ENCODE measurements around the gene APBA1. TPM values are rescaled to one million over a fixed set of nuclear protein-coding genes. Genes with fewer than 3 reads are reported as not detected.
A peak's percentile ranks its signal among the peaks of the same experiment; 100 is the strongest.

APBA1 gene
- total RNA-seq, 1 donor from 2014 or later = 5.9 TPM

DNA sequence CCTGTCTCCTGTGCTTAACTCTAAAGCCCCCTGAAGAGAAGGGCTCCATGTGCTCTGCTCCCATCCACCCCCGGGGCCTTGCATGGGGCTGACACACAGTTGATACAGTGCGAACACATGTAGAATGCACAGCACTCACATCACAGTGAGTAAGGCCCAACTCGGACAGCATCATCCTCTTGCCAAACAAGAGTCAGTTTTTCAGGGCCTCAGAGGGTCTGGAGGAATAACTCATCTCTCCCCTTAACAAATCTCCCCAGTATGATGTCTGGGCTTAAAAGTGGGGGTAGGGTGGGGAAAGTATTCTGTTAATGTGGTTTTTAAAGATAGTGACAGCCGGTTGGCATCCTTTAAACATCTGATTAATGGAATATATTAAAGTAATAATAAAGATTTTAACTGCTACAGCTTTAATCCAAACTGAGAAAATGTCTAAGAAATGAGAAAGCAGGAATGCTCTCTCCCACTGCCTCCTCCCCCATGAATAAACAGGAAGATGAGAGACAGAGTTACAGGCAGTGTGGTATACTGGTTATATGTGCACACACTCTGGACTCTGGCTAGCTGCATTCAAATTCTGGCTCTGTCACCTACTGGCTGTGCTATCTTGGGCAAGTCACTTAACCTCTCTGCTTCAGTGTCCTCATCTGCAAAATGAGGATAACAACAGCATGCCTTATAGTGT, 22.5 kb downstream of the APBA1 start:
- Histone ChIP-seq H4K20me1 (ENCODE audit: insufficient read depth, low read length) (no peaks in the 10 kb centered on the region), H2AFZ (ENCODE audit: low read depth, low read length) (no peak overlapping the region), H3K9me3 (ENCODE audit: insufficient read depth, low read depth, low read length) (no peaks in the 10 kb centered on the region), H3K27ac (ENCODE audit: low read depth, low read length) (peak overlapping the region; percentile 37), H3K4me2 (ENCODE audit: low read length) (peak overlapping the region; percentile 16), H3K27me3 (ENCODE audit: insufficient read depth, low read length) (no peaks in the 10 kb centered on the region), H3K4me1 (ENCODE audit: insufficient read depth, low read length) (peaks cover 6% of the 10 kb centered on the region), H3K79me2 (ENCODE audit: insufficient read depth, low read length) (no peaks in the 10 kb centered on the region), H3K36me3 (ENCODE audit: insufficient read depth, low read length) (no peaks in the 10 kb centered on the region), H3K9ac (ENCODE audit: low read length) (no peak overlapping the region), H3K4me3 (ENCODE audit: insufficient read depth, low read depth, low read length) (no peak overlapping the region)
- TF ChIP-seq CTCF (IDR thresholded peaks at IDR 0.05; ENCODE audit: insufficient read depth, low read depth, low read length) = no peak
- TF ChIP-seq EZH2 (IDR thresholded peaks at IDR 0.05; ENCODE audit: insufficient read depth, low read length) = no peak
- Mint-ChIP-seq H3K4me3 (ENCODE audit: unreplicated experiment) (no peak overlapping the region), H3K36me3 (ENCODE audit: low read depth, unreplicated experiment) (no peaks in the 10 kb centered on the region), H3K27ac (ENCODE audit: unreplicated experiment) (no peak overlapping the region), H3K27me3 (ENCODE audit: low read depth, unreplicated experiment) (no peaks in the 10 kb centered on the region), H3K9me3 (ENCODE audit: unreplicated experiment) (no peaks in the 10 kb centered on the region), H3K4me1 (ENCODE audit: low read depth, unreplicated experiment) (peaks cover 8% of the 10 kb centered on the region)
- FAIRE-seq (no peak), DNase-seq (ENCODE audit: low read depth) (peak; percentile 70)

GRCh38 chr9:69647804-69648203, 24.4 kb downstream of the APBA1 start:
- Histone ChIP-seq H3K27me3 (ENCODE audit: insufficient read depth, low read length) (no peaks in the 10 kb centered on the region), H3K4me2 (ENCODE audit: low read length) (no peak overlapping the region), H2AFZ (ENCODE audit: low read depth, low read length) (no peak overlapping the region), H3K4me1 (ENCODE audit: insufficient read depth, low read length) (peaks cover 6% of the 10 kb centered on the region), H3K9ac (ENCODE audit: low read length) (no peak overlapping the region), H4K20me1 (ENCODE audit: insufficient read depth, low read length) (no peaks in the 10 kb centered on the region), H3K4me3 (ENCODE audit: insufficient read depth, low read depth, low read length) (no peak overlapping the region), H3K9me3 (ENCODE audit: insufficient read depth, low read depth, low read length) (no peaks in the 10 kb centered on the region), H3K36me3 (ENCODE audit: insufficient read depth, low read length) (no peaks in the 10 kb centered on the region), H3K27ac (ENCODE audit: low read depth, low read length) (no peak overlapping the region), H3K79me2 (ENCODE audit: insufficient read depth, low read length) (no peaks in the 10 kb centered on the region)
- Mint-ChIP-seq H3K4me1 (ENCODE audit: low read depth, unreplicated experiment) (peaks cover 8% of the 10 kb centered on the region), H3K4me3 (ENCODE audit: unreplicated experiment) (no peak overlapping the region), H3K27me3 (ENCODE audit: low read depth, unreplicated experiment) (no peaks in the 10 kb centered on the region), H3K27ac (ENCODE audit: unreplicated experiment) (no peak overlapping the region), H3K36me3 (ENCODE audit: low read depth, unreplicated experiment) (no peaks in the 10 kb centered on the region), H3K9me3 (ENCODE audit: unreplicated experiment) (no peaks in the 10 kb centered on the region)
- DNase-seq (ENCODE audit: low read depth) (no peak), FAIRE-seq (no peak)
- TF ChIP-seq CTCF (IDR thresholded peaks at IDR 0.05; ENCODE audit: insufficient read depth, low read depth, low read length) = no peak
- no peak for TF ChIP-seq EZH2 (IDR thresholded peaks at IDR 0.05; ENCODE audit: insufficient read depth, low read length)

DNA sequence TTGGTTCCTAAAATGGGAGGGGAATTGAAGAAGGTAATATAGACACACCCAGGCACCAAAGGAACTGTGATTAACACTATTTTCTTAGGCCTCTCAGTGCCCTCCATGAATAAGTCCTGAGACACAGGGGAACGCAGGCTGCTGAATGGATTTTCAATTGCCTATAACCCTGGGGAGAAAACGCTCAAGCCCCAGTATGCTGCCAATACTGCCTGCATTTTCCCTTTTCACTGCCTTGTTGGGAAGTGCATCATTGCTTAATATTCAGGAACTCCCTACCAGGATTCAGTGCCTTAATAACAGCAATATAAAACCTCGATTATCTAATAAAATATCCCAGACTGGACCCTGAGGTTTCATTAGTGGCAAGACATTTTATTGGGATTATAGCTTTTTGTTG, 25.4 kb downstream of the APBA1 start:
- Mint-ChIP-seq H3K4me1 (ENCODE audit: low read depth, unreplicated experiment) (peaks cover 8% of the 10 kb centered on the region), H3K9me3 (ENCODE audit: unreplicated experiment) (peaks cover 4% of the 10 kb centered on the region), H3K27me3 (ENCODE audit: low read depth, unreplicated experiment) (no peaks in the 10 kb centered on the region), H3K36me3 (ENCODE audit: low read depth, unreplicated experiment) (no peaks in the 10 kb centered on the region), H3K27ac (ENCODE audit: unreplicated experiment) (no peak overlapping the region), H3K4me3 (ENCODE audit: unreplicated experiment) (no peak overlapping the region)
- Histone ChIP-seq H3K4me2 (ENCODE audit: low read length) (no peak overlapping the region), H3K9ac (ENCODE audit: low read length) (no peak overlapping the region), H3K27me3 (ENCODE audit: insufficient read depth, low read length) (no peaks in the 10 kb centered on the region), H3K9me3 (ENCODE audit: insufficient read depth, low read depth, low read length) (no peaks in the 10 kb centered on the region), H3K79me2 (ENCODE audit: insufficient read depth, low read length) (no peaks in the 10 kb centered on the region), H3K36me3 (ENCODE audit: insufficient read depth, low read length) (no peaks in the 10 kb centered on the region), H3K27ac (ENCODE audit: low read depth, low read length) (no peak overlapping the region), H3K4me3 (ENCODE audit: insufficient read depth, low read depth, low read length) (no peak overlapping the region), H3K4me1 (ENCODE audit: insufficient read depth, low read length) (peaks cover 6% of the 10 kb centered on the region), H2AFZ (ENCODE audit: low read depth, low read length) (no peak overlapping the region), H4K20me1 (ENCODE audit: insufficient read depth, low read length) (no peaks in the 10 kb centered on the region)
- DNase-seq (ENCODE audit: low read depth) = no peak
- FAIRE-seq = no peak
- TF ChIP-seq CTCF (IDR thresholded peaks at IDR 0.05; ENCODE audit: insufficient read depth, low read depth, low read length) = no peak

Measured in astrocyte (in vitro differentiated cells and primary cell).